Daoy (cell line): Measurements from ENCODE around the gene SCYL2. TPM values are rescaled to one million over a fixed set of nuclear protein-coding genes. Genes with fewer than 3 reads are reported as not detected.
"Not testable (repeated sequence)": the region's sequence is repeated elsewhere in the genome, so short reads cannot be mapped to it uniquely, and the experiment has no call there.

Source experiments
- DNase-seq: peaks from one replicate; pipeline ENCODE4 v3.0.0-alpha.2; 2015; ENCODE audit warnings: low read depth
- total RNA-seq: library from RNA; depleted of rRNA; stranded (reverse); fragments of >200 nt; shearing (Covaris generic); gene quantifications from 2 replicates; pipeline ENCODE4 v1.2.3, GENCODE V29; 2014

Gene SCYL2
- total RNA-seq, 1 experiment from 2014 or later = 39.3 TPM

GRCh38 chr12:100263131-100263530 is 3.8 kb upstream of the SCYL2 start:
- DNase-seq = no peak

GRCh38 chr12:100265107-100265506 is 1.9 kb upstream of the SCYL2 start:
- not testable (repeated sequence) for DNase-seq

GRCh38 chr12:100265732-100266584 is 1.0 kb upstream of the SCYL2 start:
- DNase-seq = no peak

- no peak for DNase-seq
These were observed 467 bp upstream of the SCYL2 start for GRCh38 chr12:100266585-100266834.

- no peak for DNase-seq
These were observed 765 bp downstream of the SCYL2 start for GRCh38 chr12:100267603-100268281.

- peak; percentile 3 for DNase-seq
These were observed 2.0 kb downstream of the SCYL2 start for GRCh38 chr12:100268835-100269564.

GRCh38 chr12:100273782-100274181 is 6.8 kb downstream of the SCYL2 start:
- no peak for DNase-seq

GRCh38 chr12:100274291-100274690 is 7.3 kb downstream of the SCYL2 start:
- DNase-seq = no peak

GRCh38 chr12:100279159-100279558 is 12.2 kb downstream of the SCYL2 start:
- DNase-seq = no peak

GRCh38 chr12:100279607-100280244 is 12.7 kb downstream of the SCYL2 start:
- DNase-seq = no peak

- not testable (repeated sequence) for DNase-seq
These were observed 17.6 kb downstream of the SCYL2 start for GRCh38 chr12:100284556-100284955.

GRCh38 chr12:100289038-100289437 is 22.1 kb downstream of the SCYL2 start:
- DNase-seq = no peak

- DNase-seq = no peak
These were observed 23.0 kb downstream of the SCYL2 start for GRCh38 chr12:100290016-100290415.

GRCh38 chr12:100293017-100293416 is 26.0 kb downstream of the SCYL2 start:
- DNase-seq = no peak

- DNase-seq = not testable (repeated sequence)
These were observed 27.4 kb downstream of the SCYL2 start for GRCh38 chr12:100294366-100294765.

GRCh38 chr12:100295764-100296555 is 29.0 kb downstream of the SCYL2 start:
- peak; percentile 13 for DNase-seq

GRCh38 chr12:100302081-100302480 is 35.1 kb downstream of the SCYL2 start:
- DNase-seq = no peak

- DNase-seq = no peak
These were observed 36.9 kb downstream of the SCYL2 start for GRCh38 chr12:100303831-100304230.

- not testable (repeated sequence) for DNase-seq
These were observed 37.4 kb downstream of the SCYL2 start for GRCh38 chr12:100304334-100304733.

- DNase-seq = not testable (repeated sequence)
These were observed 41.2 kb downstream of the SCYL2 start for GRCh38 chr12:100308138-100308537.

- no peak for DNase-seq
These were observed 44.3 kb downstream of the SCYL2 start for GRCh38 chr12:100311317-100311716.
